Panc1 (cell line): Measurements from ENCODE around the gene SAT1.

Experiments used
- POLR2AphosphoS5 ChIP-seq: IDR thresholded peaks from 2 replicates; pipeline ENCODE4 v1.6.1; 2012; ENCODE audit warnings: mild to moderate bottlenecking, low read depth, low read length, moderate library complexity
- SIN3A ChIP-seq: IDR thresholded peaks from 2 replicates; pipeline ENCODE4 v1.6.1; 2012; ENCODE audit warnings: low read depth, mild to moderate bottlenecking, low read length, moderate library complexity, borderline replicate concordance; ENCODE audit not compliant: insufficient read depth
- TCF7L2 ChIP-seq: IDR thresholded peaks from 2 replicates; pipeline ENCODE4 v1.6.1; 2011; ENCODE audit warnings: mild to moderate bottlenecking, low read depth, low read length, inconsistent platforms
- TF ChIP-seq, protein P1 (sequence below): fragments of 450-650 bp; IDR thresholded peaks from 2 replicates; pipeline ENCODE4 v1.5.1; 2017; ENCODE audit warnings: mild to moderate bottlenecking
- TF ChIP-seq, protein P2 (sequence below), 2 experiments: IDR thresholded peaks; 2 replicates each; pipeline ENCODE4 v1.6.1; 2011 to 2012; ENCODE audit warnings: low read depth in 2 of 2, control low read depth in 1 of 2, low read length in 1 of 2, mild to moderate bottlenecking in 1 of 2, moderate library complexity in 1 of 2; ENCODE audit not compliant: insufficient read depth in 1 of 2

DNA sequence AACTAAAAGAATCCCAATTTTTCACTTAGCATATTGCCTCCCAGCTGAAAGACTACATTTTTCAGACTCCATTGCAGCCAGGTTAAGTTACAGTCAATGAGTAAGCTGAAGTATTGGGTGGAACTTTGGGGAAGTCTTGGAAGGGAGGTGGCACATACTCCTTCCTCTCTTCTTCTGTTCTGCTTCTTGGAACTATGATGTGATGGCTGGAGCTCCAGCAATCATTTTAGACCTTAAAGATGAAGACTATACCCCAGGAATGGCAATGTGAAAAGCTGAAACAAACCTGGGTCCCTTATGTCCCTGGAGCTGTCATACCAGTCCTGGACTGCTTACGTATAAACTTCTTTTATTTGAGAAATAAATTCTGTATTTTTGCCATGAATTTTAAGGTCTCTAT is 30.8 kb downstream of the SAT1 start:
- TF ChIP-seq, protein P1, sequence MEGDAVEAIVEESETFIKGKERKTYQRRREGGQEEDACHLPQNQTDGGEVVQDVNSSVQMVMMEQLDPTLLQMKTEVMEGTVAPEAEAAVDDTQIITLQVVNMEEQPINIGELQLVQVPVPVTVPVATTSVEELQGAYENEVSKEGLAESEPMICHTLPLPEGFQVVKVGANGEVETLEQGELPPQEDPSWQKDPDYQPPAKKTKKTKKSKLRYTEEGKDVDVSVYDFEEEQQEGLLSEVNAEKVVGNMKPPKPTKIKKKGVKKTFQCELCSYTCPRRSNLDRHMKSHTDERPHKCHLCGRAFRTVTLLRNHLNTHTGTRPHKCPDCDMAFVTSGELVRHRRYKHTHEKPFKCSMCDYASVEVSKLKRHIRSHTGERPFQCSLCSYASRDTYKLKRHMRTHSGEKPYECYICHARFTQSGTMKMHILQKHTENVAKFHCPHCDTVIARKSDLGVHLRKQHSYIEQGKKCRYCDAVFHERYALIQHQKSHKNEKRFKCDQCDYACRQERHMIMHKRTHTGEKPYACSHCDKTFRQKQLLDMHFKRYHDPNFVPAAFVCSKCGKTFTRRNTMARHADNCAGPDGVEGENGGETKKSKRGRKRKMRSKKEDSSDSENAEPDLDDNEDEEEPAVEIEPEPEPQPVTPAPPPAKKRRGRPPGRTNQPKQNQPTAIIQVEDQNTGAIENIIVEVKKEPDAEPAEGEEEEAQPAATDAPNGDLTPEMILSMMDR: no peak
- no peak for TF ChIP-seq POLR2AphosphoS5
- TF ChIP-seq, protein P2, sequence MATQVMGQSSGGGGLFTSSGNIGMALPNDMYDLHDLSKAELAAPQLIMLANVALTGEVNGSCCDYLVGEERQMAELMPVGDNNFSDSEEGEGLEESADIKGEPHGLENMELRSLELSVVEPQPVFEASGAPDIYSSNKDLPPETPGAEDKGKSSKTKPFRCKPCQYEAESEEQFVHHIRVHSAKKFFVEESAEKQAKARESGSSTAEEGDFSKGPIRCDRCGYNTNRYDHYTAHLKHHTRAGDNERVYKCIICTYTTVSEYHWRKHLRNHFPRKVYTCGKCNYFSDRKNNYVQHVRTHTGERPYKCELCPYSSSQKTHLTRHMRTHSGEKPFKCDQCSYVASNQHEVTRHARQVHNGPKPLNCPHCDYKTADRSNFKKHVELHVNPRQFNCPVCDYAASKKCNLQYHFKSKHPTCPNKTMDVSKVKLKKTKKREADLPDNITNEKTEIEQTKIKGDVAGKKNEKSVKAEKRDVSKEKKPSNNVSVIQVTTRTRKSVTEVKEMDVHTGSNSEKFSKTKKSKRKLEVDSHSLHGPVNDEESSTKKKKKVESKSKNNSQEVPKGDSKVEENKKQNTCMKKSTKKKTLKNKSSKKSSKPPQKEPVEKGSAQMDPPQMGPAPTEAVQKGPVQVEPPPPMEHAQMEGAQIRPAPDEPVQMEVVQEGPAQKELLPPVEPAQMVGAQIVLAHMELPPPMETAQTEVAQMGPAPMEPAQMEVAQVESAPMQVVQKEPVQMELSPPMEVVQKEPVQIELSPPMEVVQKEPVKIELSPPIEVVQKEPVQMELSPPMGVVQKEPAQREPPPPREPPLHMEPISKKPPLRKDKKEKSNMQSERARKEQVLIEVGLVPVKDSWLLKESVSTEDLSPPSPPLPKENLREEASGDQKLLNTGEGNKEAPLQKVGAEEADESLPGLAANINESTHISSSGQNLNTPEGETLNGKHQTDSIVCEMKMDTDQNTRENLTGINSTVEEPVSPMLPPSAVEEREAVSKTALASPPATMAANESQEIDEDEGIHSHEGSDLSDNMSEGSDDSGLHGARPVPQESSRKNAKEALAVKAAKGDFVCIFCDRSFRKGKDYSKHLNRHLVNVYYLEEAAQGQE (IDR thresholded peaks at IDR 0.05; ENCODE audit: insufficient read depth in 1 of 2, low read depth in 2 of 2, low read length in 1 of 2): no peak
- no peak for TF ChIP-seq SIN3A
- TF ChIP-seq TCF7L2: no peak
